GM12801 (cell line): ENCODE measurements around the gene TCP1.

Source experiments
- CTCF ChIP-seq: IDR thresholded peaks from one replicate; pipeline ENCODE4 v1.5.1; 2011; ENCODE audit warnings: control low read depth; ENCODE audit not compliant: insufficient read length; ENCODE audit errors: extremely low read depth

Gene TCP1

GRCh38 chr6:159800141-159800865, 10.9 kb upstream of the TCP1 start, which contains the start of gene PNLDC1:
TSS of gene PNLDC1 (plus strand) at chr6:159800276. CDS start at chr6:159800308, 32 bp downstream.
- TF ChIP-seq CTCF = no peak

GRCh38 chr6:159797554-159797953, 8.2 kb upstream of the TCP1 start:
- TF ChIP-seq CTCF = no peak

- TF ChIP-seq CTCF = no peak
Observed at GRCh38 chr6:159790956-159791598, 1.7 kb upstream of the TCP1 start.

GRCh38 chr6:159790149-159790955, 950 bp upstream of the TCP1 start, which contains the start of gene MRPL18:
TSS of gene MRPL18 (plus strand) at chr6:159790467. CDS start at chr6:159790588, 121 bp downstream.
- TF ChIP-seq CTCF = no peak

GRCh38 chr6:159788753-159789376, 537 bp downstream of the TCP1 start:
- no peak for TF ChIP-seq CTCF

- no peak for TF ChIP-seq CTCF
Observed at GRCh38 chr6:159788276-159788675, 1.1 kb downstream of the TCP1 start.

GRCh38 chr6:159778542-159779103, 10.8 kb downstream of the TCP1 start:
- TF ChIP-seq CTCF = no peak
